ENCODE results near the gene FAM163B. TPM values are rescaled to one million over a fixed set of nuclear protein-coding genes. Genes with fewer than 3 reads are reported as not detected.

Gene FAM163B
- total RNA-seq, 1 donor from 2014 or later = not detected

DNA sequence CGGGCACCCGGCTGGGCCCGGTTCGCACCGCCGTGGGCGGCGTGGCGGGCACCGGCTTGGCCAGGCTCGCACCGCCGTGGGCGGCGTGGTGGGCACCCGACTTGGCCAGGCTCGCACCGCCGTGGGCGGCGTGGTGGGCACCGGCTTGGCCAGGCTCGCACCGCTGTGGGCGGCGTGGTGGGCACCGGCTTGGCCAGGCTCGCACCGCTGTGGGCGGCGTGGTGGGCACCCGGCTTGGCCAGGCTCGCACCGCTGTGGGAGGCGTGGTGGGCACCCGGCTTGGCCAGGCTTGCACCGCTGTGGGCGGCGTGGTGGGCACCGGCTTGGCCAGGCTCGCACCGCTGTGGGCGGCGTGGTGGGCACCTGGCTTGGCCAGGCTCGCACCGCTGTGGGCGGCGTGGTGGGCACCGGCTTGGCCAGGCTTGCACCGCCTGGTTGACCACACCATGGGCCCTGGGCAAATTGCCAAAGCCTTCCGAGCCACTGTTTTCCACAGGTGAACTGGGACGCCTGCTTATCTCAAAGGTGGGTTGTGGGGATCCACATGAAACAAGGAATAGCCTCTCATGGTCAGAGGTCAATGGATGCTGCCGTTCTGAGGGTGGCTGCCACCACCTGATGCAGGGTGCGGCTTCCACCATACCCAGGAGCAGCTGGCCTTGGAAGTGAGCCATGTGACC lies 46.4 kb downstream of the FAM163B start:
- H3K9me3 Mint-ChIP-seq = no peaks in the 10 kb centered on the region
- DNase-seq (ENCODE audit: extremely low spot score, unreplicated experiment) = no peak
- H3K27me3 Mint-ChIP-seq = peaks cover 22% of the 10 kb centered on the region
- H3K4me1 Mint-ChIP-seq (ENCODE audit: unreplicated experiment) = peaks cover 20% of the 10 kb centered on the region
- H3K36me3 Mint-ChIP-seq = no peaks in the 10 kb centered on the region
- TF ChIP-seq, protein P1, sequence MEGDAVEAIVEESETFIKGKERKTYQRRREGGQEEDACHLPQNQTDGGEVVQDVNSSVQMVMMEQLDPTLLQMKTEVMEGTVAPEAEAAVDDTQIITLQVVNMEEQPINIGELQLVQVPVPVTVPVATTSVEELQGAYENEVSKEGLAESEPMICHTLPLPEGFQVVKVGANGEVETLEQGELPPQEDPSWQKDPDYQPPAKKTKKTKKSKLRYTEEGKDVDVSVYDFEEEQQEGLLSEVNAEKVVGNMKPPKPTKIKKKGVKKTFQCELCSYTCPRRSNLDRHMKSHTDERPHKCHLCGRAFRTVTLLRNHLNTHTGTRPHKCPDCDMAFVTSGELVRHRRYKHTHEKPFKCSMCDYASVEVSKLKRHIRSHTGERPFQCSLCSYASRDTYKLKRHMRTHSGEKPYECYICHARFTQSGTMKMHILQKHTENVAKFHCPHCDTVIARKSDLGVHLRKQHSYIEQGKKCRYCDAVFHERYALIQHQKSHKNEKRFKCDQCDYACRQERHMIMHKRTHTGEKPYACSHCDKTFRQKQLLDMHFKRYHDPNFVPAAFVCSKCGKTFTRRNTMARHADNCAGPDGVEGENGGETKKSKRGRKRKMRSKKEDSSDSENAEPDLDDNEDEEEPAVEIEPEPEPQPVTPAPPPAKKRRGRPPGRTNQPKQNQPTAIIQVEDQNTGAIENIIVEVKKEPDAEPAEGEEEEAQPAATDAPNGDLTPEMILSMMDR (conservative IDR thresholded peaks at IDR 0.05) = no peak
- peak overlapping the region; percentile 79 for H3K27ac Mint-ChIP-seq
- H3K4me3 Mint-ChIP-seq = no peak overlapping the region

DNA sequence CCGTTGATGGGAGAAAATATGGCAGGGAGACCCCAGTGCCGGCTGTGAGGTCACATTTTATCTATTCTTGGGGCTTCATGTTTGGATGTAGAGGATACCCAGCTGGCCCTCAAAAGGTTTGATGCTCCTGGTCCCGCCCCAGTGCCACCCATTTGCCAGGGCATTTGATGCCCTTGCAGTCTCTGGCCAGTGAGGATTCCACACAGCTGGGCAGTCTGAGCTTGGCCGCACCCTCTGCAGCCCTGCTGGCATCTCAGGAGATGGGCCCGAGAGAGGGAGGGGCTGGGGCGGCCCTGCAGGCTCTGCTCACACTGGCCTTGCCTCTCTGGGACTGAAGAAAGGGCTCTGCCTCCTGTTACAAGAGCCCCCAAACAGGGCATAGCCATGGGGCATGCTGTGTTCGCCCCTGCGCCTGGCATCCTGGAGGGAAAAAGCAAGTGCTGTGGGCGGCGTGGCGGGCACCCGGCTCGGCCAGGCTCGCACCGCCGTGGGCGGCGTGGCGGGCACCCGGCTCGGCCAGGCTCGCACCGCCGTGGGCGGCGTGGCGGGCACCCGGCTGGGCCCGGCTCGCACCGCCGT lies 47.1 kb downstream of the FAM163B start:
- no peak overlapping the region for H3K27ac Mint-ChIP-seq
- peaks cover 23% of the 10 kb centered on the region for H3K4me1 Mint-ChIP-seq (ENCODE audit: unreplicated experiment)
- DNase-seq (ENCODE audit: extremely low spot score, unreplicated experiment) = no peak
- H3K9me3 Mint-ChIP-seq = no peaks in the 10 kb centered on the region
- TF ChIP-seq, protein P1 (conservative IDR thresholded peaks at IDR 0.05) = no peak
- peaks cover 19% of the 10 kb centered on the region for H3K27me3 Mint-ChIP-seq
- no peak overlapping the region for H3K4me3 Mint-ChIP-seq
- H3K36me3 Mint-ChIP-seq = no peaks in the 10 kb centered on the region

DNA sequence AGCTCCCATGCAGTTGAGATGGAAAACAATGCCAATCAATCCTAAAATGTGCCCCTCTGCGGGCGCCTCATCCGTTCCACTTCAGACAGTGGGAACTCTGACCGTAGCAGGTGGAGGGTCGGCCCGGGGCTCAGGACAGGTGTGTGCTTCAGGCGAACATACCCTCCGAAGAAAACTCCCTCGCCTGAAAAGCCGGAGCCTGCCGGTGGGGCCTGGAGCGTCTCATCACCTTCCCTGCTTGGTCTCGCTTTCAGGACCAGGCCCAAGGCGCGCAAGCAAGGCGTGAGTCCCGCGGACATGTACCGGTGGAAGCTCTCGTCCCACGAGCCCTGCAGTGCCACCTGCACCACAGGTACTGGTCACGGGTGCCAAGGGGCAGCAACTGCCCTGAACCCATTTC lies 48.2 kb downstream of the FAM163B start:
- H3K36me3 Mint-ChIP-seq = no peaks in the 10 kb centered on the region
- peaks cover 26% of the 10 kb centered on the region for H3K4me1 Mint-ChIP-seq (ENCODE audit: unreplicated experiment)
- no peak for DNase-seq (ENCODE audit: extremely low spot score, unreplicated experiment)
- peaks cover 21% of the 10 kb centered on the region for H3K27me3 Mint-ChIP-seq
- TF ChIP-seq, protein P1 (conservative IDR thresholded peaks at IDR 0.05) = no peak
- no peak overlapping the region for H3K27ac Mint-ChIP-seq
- H3K9me3 Mint-ChIP-seq = no peaks in the 10 kb centered on the region
- H3K4me3 Mint-ChIP-seq = no peak overlapping the region

DNA sequence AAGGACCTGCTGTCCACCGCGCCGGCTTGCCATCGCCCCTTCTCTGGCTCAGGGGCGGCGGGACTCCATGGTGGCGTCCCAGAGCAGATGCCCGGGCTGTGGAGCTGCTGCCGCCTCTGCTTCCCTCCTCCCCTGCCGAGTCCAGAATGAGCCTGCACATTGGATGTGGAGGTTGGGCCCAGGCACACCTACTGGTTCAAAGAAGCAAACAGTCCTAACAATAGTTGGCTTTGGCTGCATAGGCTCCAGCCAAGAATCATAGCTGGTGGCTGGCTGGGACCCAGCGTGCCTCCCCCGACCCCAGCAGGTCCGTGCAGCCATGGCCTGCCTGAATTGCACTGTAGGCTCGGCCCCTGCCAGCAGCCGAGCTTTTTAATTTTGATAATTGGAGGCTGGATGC lies 48.9 kb downstream of the FAM163B start:
- no peak overlapping the region for H3K4me3 Mint-ChIP-seq
- DNase-seq (ENCODE audit: extremely low spot score, unreplicated experiment) = no peak
- TF ChIP-seq, protein P1 (conservative IDR thresholded peaks at IDR 0.05) = no peak
- H3K36me3 Mint-ChIP-seq = no peaks in the 10 kb centered on the region
- no peak overlapping the region for H3K27ac Mint-ChIP-seq
- H3K27me3 Mint-ChIP-seq = peaks cover 22% of the 10 kb centered on the region
- no peaks in the 10 kb centered on the region for H3K9me3 Mint-ChIP-seq
- H3K4me1 Mint-ChIP-seq (ENCODE audit: unreplicated experiment) = peaks cover 26% of the 10 kb centered on the region

DNA sequence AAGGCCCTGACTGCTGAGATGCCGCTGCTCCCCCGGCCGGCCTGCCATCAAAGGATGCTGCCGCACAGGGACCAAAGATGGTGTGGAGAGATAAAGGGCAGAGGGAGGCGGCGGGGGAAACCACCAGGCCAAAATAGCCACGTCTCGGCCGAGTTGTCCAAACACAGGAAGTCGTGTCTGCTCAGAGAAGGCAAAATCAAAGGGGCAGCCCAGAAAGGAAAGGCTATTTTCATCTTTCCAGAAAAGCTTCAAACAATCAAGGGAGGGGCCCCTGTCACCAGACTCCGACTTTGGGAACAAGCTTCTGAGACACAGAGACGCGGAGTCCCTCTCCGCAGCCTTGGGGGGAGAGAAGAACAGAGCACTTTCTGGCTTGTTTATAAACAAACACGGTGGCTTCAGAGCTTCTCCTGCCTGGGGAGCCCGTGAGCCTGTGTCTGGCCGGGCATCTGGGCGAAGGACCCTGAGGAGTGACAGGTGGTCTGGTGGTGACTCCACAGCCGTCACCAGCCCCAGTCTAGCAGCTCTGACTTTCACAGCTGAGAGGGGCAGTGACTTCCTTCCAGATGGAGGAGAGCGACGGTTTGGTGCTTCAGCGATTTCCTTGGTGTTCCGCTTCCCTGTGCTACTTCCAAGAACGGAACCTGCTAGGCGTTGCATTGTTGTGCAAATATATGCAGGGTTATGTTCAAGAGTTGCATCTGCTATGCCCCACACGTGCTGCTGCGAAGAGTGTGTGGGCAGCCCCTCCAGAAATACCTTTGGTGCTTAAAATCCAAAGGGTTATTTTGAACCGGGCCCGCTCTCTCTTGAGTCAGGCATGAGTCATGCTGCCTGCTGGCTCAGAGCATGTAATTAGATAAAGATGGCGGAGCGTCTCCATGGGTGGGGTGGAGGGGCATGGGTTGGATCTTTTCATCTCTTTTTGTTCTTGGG lies 50.7 kb downstream of the FAM163B start:
- Mint-ChIP-seq H3K27ac (peak overlapping the region; percentile 33), H3K36me3 (no peaks in the 10 kb centered on the region), H3K9me3 (no peaks in the 10 kb centered on the region), H3K27me3 (peaks cover 19% of the 10 kb centered on the region), H3K4me1 (ENCODE audit: unreplicated experiment) (peaks cover 25% of the 10 kb centered on the region), H3K4me3 (peak overlapping the region; percentile 48)
- TF ChIP-seq, protein P1 (conservative IDR thresholded peaks at IDR 0.05) = no peak
- no peak for DNase-seq (ENCODE audit: extremely low spot score, unreplicated experiment)

Data from type B pancreatic cell (in vitro differentiated cells).